GM18508 (cell line): ENCODE data around the gene PRR16.

Source experiments
- ATAC-seq: cut with Tn5 transposase; IDR thresholded peaks from one replicate; pipeline ENCODE4 v1.9.1; 2021; ENCODE audit warnings: moderate number of reproducible peaks; ENCODE audit not compliant: insufficient read depth, unreplicated experiment

PRR16 gene

DNA sequence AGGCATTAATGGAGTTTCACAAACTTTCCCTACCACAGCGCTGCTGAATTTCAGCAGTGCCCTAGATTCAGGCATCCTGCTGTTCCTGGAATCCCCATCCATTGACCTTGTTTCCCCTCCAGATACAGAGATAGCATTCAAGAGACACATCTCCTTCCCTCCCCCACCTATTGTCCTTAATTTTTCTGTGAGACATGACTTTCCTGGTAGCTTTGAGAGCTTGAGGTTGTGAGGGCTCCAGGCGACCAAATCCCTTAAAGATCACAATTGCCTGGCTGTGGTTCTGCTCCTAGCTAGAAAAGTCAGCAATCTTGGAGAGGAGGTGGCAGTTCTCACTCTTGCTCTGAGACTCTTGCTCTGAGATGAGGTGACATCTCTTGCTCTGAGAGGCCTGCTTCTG, 48.0 kb downstream of the PRR16 start:
- ATAC-seq = no peak

DNA sequence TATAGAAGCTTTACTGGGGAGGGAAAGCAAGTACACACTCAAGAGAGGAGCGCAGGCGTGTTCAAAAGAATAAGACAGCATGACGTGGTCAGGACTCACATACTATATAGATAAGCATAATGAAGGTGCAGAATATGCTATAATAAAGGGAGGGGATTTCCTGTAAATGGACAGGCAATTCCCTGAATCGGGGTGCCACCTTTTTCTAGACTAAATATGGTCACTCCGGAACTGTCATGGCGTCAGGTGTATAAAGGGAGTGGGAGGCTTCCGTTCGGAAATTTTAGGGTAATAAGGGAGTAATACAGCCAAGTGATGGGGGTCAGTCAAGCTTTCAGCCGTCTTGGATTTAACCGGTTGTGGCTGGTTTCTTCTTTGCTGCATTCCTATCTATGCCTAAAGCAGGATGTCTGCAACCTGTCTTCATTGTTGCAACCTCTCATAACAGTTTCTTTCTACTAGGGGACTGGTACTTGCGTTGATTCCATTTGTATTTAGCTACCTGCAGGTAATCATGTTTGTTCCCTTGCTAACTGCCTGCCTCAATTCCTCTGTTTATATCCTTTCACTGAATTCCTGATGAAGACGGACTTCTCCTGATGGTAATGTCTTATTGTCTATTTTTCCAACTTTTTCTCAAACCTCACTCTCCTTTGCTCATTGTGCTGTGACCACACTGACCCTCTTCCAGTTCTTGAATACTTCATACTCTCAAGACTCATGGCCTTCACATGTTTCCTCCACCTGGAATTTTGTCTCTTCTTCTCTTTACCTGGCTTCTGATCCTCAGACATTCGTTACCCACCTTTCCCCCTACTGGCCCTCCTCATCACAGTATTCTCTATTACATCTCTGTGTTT, 48.9 kb downstream of the PRR16 start:
- no peak for ATAC-seq

DNA sequence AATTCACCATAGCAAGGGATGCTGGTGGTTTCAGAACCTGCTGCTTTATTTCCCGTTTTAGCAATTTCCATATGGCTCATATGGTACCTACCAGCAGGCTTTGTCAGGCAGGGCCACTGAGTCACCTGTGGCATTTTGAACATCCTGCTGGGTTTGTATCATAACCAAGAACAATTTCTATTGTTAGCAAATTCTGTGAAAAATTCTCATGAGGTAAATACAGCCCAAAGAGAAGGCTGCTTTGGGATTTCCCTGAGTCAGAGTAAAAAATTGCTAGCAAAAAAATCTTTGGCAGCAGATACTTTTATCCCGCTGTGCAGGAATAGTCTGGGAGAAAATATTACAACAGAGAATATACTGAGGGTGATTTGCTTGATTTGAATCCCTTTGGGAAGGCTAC, 52.7 kb downstream of the PRR16 start:
- ATAC-seq = no peak

DNA sequence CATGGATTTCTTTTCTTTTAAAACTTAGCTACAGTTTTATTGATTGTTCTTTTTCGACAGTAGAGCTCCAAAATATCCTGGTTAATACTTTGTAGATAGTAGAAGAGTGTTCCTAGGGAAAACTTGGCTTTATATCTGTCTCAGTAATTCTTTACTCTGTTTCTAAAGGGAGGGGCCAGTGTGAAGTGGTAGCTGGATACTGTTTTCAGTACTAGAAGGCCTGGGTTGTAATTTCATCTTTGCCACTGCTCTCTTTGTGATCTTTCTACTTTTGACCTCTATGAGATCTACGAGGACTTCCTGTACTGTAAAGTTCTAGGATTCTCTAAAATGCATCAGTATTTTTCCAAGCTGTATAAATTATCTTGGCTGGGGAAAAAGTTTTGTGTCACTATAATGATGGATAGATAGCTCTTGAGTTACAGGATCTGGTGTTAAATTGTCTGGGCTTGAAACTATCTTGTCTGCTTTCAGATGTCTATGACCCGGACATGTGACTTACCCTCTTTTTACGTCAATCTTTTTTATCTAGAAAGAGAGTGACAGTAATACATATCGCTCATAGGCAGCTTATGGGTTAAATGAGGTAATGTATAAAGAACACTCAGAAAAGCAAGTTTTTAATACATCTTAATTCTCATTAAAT, 53.6 kb downstream of the PRR16 start:
- no peak for ATAC-seq

DNA sequence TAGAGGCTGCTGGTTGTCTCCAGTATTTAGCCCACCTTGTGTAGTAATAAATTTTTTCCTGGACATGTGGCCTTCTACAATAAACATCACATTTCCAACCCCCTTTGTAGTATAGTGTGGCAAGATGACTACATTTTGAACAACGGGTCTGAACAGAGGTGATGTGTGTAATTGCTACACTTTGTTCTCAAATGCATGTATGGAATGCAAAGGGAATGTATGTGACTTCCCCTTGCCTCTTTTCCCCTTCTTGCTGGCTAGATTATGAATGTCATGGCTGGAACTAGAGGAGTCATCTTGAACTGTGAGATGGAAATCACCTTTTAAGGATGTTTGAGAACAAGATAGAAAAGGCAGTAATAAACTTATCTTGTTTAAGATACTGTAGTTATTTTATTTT, 54.5 kb downstream of the PRR16 start:
- ATAC-seq = no peak

DNA sequence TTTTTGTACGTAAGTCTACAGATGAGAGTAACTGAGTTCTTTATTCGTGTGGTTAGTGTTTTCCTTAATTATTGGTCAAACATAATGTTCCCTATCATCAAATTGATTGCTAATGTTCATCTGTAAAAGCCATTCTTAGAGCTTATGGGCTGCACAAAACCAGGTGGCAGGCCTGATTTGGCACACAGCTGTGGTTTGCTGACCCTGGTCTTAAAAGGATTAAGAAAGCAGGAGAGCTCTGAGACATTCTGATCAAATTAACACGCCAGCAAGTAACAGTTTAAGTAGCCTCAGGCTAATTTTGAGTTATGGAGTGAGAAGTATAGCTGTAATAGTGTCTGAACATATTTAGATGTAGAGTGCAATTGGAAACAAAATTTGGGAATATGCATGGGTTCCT, 63.2 kb downstream of the PRR16 start:
- ATAC-seq = no peak

DNA sequence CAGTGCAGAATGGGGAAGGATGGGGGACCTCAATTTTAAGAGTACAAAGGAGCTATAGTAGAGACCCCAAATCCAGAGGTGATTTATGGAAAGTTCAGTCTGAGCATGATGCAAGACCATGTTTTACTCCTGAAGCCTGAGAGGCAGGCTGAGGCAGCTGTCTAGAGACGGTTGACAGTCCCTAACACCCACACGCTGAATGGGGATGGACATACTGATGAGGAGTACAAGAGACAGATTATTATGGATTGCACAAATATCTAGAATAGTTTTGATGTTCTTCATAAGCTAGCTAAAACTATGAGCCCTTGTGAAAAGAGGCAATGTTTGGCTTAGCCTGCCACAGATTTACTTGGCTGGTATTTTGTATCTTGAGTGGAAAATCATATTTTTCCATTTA, 64.5 kb downstream of the PRR16 start:
- no peak for ATAC-seq

DNA sequence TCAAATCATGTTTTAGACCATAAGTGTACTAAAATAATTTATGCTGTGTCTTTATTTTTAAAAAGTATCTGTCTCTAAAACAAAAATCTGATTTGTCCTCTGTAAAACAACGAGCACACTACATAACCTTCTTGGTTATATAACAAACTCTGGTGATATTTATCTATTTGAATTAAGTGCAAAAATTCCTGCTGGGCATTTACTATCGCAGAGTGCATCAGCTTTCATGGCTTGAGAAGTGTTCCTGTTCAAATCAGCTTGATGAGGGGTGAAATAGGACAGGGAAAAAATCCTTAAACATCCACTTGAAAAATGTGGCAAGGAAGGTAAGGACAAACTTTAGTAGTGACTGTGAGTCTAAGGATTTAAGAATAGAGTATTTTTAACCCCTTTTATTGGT, 65.3 kb downstream of the PRR16 start:
- ATAC-seq = no peak

DNA sequence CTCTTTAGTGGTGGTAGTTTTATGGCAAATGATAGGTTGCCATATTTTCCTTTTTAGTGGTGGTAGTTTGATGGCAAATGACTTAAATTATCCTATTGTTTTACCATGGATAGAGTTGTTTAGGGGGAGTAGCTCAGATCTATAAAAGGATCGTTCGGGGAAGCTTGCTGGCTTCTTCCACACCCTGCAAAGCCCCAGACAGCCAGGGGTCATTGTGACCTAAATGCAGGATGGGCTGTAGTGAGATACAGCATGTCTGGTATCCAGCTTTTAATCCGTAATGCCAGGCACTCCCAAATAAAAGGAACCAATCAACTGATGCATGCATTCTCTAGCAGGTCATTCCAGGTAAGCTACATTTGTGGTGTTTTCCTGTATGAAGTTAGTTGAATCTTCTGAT, 67.1 kb downstream of the PRR16 start:
- no peak for ATAC-seq

DNA sequence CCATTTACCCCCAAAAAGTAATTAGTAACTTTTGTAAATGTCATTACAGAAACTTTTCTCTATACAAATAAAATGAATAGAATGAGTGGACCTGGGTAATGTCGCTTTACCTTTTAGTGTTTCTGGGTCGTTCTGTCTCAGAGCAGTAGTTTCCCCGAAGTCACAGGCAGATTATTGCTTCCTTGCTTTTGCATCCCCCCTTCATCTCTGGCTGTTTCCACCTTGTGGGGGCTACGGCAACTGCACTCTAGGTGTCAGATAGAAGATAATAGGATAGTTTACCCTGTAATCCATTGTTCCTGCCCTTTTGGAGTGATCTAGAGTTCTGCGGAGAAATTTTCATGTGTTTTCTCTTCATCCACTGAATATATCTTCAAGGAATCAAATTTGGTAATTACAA, 68.7 kb downstream of the PRR16 start:
- no peak for ATAC-seq

DNA sequence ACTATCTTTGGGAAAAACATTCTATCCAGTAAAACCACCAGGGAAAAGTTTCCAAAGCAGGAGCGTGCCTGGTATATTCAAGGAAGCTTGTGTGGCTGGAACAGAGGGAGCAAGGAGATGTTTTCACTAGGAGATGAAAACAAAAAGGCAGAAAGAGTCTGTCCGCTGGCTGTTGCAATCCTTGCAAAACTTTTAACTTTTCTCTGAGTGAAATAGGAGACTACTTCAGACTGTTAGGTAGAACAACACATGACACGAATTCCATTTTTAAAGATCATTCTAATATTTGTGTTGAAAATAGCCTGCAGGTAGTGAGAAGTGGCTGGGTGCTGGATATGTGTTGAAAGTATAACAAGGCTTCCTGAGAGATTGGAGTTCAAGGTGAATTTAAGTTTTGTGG, 69.5 kb downstream of the PRR16 start:
- no peak for ATAC-seq

DNA sequence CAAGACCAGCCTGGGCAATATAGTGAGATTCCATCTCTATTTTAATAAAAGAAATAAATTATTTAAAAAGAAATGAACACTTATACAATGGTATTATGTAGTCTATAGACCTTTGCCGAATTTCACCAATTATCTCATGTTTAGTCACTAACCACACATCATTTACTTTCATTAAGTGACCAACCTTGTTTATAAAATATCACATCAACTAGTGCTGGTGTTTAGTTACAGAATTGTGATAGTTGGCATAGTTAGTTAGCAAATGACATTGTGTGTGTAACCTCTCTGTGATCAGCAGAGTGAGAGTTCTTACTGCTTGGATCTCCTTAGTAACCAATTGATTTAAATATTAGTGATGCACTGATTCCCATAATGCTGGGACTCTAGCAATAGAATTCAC, 71.8 kb downstream of the PRR16 start:
- ATAC-seq = no peak

DNA sequence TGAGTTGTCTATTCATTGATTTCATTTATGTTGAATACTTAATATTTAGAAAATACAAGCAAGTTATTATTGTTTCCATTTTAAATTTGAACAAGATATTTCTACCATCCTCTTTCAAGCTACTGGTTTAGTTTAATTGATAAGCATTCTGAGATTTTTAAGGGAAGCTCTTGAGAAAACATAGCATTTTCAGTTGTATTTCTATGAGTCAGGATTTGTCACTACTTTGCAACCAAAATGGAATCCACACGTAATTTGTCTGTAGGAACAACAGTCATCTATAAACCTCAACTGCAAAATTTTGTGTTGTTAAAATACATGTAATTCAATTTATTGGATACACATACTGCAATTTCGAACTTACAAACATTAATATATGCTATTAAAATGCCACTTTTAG, 74.0 kb downstream of the PRR16 start:
- ATAC-seq = no peak

DNA sequence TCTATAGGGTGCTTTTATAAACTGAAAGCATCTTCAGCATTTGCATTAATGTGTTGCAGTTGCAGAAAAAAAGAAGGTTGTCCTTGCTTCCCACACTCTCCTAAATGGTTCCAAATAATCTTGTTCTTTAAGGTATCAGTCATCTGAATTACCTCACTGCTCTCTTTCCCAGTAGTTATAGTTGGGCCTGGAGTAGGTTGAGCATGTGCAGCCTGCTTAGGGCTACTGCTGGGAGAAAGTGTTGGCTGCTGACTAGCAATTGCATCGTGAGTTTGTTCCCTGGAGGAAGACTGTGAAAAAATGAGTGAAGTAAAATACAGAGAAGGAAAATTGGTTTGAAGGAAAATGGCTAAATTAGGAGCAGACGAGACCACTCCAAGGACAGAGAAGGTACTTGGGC, 74.5 kb downstream of the PRR16 start:
- no peak for ATAC-seq

DNA sequence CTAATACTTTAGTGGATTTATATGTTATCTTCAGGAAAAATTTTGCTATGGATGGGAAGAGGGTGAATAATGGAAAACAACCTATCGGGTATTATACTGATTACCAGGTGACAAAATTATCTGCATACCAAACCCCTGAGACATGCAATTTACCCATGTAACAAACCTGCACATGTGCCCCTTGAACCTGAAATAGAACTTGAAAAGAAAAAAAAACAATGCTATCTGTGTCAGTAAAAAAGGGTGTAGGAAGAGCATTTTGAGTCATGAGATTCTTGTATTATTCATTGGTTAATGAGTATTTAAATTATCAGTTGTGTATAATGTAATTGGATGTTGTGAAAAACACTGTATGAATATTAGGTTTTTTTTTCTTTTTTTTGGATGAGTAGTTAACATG, 75.4 kb downstream of the PRR16 start:
- ATAC-seq = no peak

DNA sequence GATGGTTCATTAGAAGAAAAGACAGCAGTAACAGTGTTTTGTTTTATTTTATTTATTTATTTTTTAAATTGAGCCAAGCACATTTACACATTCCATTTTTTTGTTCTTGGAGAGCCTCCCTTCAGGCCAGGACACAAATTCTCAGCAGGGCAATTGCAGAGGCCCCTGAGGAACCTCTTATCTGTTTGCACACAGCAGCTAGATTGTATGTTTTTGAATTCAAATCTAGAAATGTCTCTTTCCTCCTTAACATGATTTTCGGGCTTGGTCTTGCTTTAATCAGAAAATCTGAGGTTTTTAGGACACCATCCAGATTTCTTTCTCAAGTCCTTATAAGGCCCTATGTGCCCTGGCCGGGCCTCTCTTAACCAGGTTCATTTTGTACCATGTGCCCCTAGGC, 76.0 kb downstream of the PRR16 start:
- ATAC-seq = no peak

DNA sequence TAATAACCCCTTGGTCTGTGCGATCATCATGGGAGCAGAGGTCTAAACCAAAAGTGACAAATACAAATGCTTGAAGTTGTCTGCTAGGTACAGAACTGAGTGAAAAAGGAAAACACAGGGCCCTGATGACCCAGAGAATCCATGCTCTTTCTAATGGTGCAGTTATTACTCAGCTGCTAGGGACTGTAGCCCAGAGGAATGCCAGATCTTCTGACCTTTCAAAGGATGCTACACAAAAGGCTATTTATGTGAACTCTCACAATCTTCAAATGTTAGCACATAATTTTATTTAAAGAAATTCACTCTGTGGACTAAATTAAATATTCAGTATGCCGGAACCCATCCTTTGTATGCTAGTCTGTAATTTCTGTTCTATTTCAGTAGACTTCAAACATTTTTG, 79.9 kb downstream of the PRR16 start:
- ATAC-seq = no peak

DNA sequence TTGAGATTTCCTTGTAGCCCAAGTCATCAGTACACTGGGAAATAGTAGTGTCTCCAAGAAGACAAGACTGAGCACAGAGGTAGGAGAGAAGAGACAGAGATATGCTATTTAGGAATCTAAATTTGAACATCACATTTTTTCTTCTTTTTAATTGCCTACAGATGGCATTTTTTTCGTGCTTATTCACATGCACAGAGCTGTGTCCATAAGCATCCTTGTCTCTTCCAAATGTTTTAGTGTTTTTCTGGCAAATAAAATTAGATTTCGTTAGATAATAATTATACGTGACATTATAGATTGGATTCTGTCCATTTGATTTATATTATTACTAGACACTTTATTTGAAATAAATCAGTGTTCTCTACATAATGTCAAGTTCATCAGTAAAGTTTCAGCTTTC, 80.9 kb downstream of the PRR16 start:
- ATAC-seq = no peak

DNA sequence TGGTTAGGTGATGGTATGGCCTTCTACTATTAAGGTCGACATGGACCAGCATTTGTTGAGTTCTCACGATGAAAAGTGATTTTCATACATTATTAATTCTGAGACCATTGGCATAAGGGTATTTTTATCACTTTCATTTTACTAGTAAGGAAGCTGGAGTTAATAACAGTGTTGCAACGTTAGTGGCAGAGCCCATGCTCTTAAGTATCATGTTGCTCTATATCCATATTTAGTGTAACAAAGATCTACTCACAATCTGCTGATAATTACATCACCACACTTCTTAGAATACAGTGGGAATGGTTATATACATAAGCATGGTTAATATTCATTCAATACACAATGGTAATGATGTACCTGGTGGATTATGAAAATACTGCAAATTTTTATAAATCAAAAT, 81.9 kb downstream of the PRR16 start:
- ATAC-seq = no peak

DNA sequence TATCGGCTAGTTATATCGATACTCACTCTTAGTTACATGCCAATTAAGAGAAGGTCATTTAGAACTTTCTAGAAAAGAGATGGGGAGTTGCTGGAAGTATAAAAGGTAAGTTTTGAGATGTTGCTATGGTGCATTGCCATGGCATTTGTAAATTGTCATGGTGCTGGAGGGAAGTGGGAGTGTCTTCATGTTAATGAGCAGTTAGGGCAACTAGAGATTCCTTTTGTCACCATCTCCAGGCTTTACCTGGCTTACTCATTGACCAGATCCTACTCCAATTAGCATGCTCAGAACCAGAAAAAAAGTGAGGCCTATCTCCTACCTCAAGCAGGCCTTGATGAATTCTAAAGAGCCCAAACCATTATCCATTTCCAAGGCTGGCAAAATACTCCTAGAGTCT, 82.8 kb downstream of the PRR16 start:
- no peak for ATAC-seq

DNA sequence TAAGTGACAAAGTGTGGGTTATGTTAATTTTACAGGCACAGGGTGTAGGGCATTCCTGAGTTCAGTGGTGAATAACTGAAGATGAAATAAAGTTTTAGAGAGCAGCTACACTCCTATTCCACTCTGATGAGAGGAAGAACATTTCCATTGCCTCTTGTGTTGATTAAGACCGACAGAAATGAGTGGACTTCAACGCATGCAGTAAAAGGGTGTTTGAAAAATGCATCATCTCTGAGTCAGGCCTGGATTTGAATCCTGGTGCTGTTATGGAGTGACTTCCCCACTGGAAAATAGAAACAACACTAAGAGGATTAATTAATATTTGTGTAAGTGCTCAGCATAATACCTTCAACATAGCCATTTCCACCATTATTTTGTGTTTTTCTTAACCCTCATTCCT, 86.3 kb downstream of the PRR16 start:
- ATAC-seq = no peak

DNA sequence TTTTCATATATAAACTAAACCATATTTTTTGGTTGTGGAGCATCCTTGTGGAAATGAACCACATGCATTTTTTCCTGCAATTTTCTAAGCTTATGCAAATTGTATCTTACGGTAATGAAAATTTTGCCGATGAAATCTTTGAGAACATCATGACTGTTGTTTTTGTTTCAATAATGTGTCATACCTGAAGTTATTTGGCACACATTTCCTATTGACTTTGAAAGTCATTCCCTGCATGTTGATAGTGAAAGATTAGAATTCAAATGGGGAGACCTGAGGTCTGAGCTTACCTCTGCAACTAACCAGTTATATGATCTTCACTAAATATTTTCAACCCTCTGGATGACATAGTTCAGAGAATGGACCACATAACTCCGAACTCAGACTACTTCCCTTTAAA, 88.5 kb downstream of the PRR16 start:
- ATAC-seq = no peak
